ENCODE results near the gene MAST4. TPM values are rescaled to one million over a fixed set of nuclear protein-coding genes. Genes with fewer than 3 reads are reported as not detected.
"Not testable (repeated sequence)": the region's sequence is repeated elsewhere in the genome, so short reads cannot be mapped to it uniquely, and the experiment has no call there.

MAST4 gene
- polyA plus RNA-seq, 1 donor, result 10.6 TPM

GRCh38 chr5:67118050-67118620 is 521.9 kb downstream of the MAST4 start:
- DNase-seq (ENCODE audit: low read depth), result no peak

- DNase-seq (ENCODE audit: low read depth), result no peak
These were observed 522.8 kb downstream of the MAST4 start for GRCh38 chr5:67119010-67119409.

GRCh38 chr5:67120032-67120431 is 523.8 kb downstream of the MAST4 start:
- no peak for DNase-seq (ENCODE audit: low read depth)

- no peak for DNase-seq (ENCODE audit: low read depth)
These were observed 527.6 kb downstream of the MAST4 start for GRCh38 chr5:67123819-67124218.

- DNase-seq (ENCODE audit: low read depth), result no peak
These were observed 528.4 kb downstream of the MAST4 start for GRCh38 chr5:67124556-67124955.

GRCh38 chr5:67127347-67127895 is 531.2 kb downstream of the MAST4 start:
- DNase-seq (ENCODE audit: low read depth), result not testable (repeated sequence)

- DNase-seq (ENCODE audit: low read depth), result no peak
These were observed 533.6 kb downstream of the MAST4 start for GRCh38 chr5:67129768-67130167.

- no peak for DNase-seq (ENCODE audit: low read depth)
These were observed 537.0 kb downstream of the MAST4 start for GRCh38 chr5:67133217-67133616.

GRCh38 chr5:67133776-67134175 is 537.6 kb downstream of the MAST4 start:
- no peak for DNase-seq (ENCODE audit: low read depth)

- no peak for DNase-seq (ENCODE audit: low read depth)
These were observed 539.3 kb downstream of the MAST4 start for GRCh38 chr5:67135381-67135984.

- no peak for DNase-seq (ENCODE audit: low read depth)
These were observed 542.8 kb downstream of the MAST4 start for GRCh38 chr5:67139030-67139429.

GRCh38 chr5:67140413-67140812 is 544.2 kb downstream of the MAST4 start:
- DNase-seq (ENCODE audit: low read depth), result no peak

GRCh38 chr5:67141644-67142043 is 545.5 kb downstream of the MAST4 start:
- DNase-seq (ENCODE audit: low read depth), result no peak

GRCh38 chr5:67142816-67143215 is 546.6 kb downstream of the MAST4 start:
- no peak for DNase-seq (ENCODE audit: low read depth)

GRCh38 chr5:67143549-67143948 is 547.4 kb downstream of the MAST4 start:
- no peak for DNase-seq (ENCODE audit: low read depth)

GRCh38 chr5:67144183-67144639 is 548.0 kb downstream of the MAST4 start:
- no peak for DNase-seq (ENCODE audit: low read depth)

GRCh38 chr5:67146574-67146973 is 550.4 kb downstream of the MAST4 start:
- DNase-seq (ENCODE audit: low read depth), result no peak

- no peak for DNase-seq (ENCODE audit: low read depth)
These were observed 550.8 kb downstream of the MAST4 start for GRCh38 chr5:67146981-67147380.

GRCh38 chr5:67147760-67148159 is 551.6 kb downstream of the MAST4 start:
- no peak for DNase-seq (ENCODE audit: low read depth)

GRCh38 chr5:67149057-67149950 is 553.1 kb downstream of the MAST4 start:
- no peak for DNase-seq (ENCODE audit: low read depth)

- DNase-seq (ENCODE audit: low read depth), result no peak
These were observed 553.8 kb downstream of the MAST4 start for GRCh38 chr5:67149951-67150523.

GRCh38 chr5:67152400-67152799 is 556.2 kb downstream of the MAST4 start:
- no peak for DNase-seq (ENCODE audit: low read depth)
